Natural killer cell (primary cell): ENCODE measurements around the gene RGS3. TPM values are rescaled to one million over a fixed set of nuclear protein-coding genes. Genes with fewer than 3 reads are reported as not detected.

ENCODE experiments used
- ATAC-seq, 3 donors: fragments of 150-1000 bp in 2 of 3; fragments of 200-7000 bp in 1 of 3; cut with Tn5 transposase; 1 replicate in 1 of 3; 2 replicates in 2 of 3; pipeline ENCODE4 v1.10.0; 2021; ENCODE audit warnings: mild to moderate bottlenecking in 2 of 3, moderate library complexity in 2 of 3
- DNase-seq, 2 donors: peaks; one replicate each; pipeline versions ENCODE4 v3.0.0 to v3.0.0-alpha.2; 2013 to 2021; ENCODE audit warnings: mixed read lengths in 1 of 2
- H3K27ac ChIP-seq: one replicate; pipeline ENCODE4 v1.5.1; 2013; ENCODE audit warnings: mild to moderate bottlenecking, low read length
- H3K27me3 ChIP-seq: one replicate; pipeline ENCODE4 v1.6.1; 2013; ENCODE audit warnings: low read length; ENCODE audit not compliant: control insufficient read depth, insufficient read depth
- H3K36me3 ChIP-seq: one replicate; pipeline ENCODE4 v1.6.1; 2013; ENCODE audit warnings: low read length; ENCODE audit not compliant: control insufficient read depth, insufficient read depth
- H3K4me1 ChIP-seq: one replicate; pipeline ENCODE4 v1.6.1; 2013; ENCODE audit warnings: low read length; ENCODE audit not compliant: control insufficient read depth, insufficient read depth
- H3K4me3 ChIP-seq: one replicate; pipeline ENCODE4 v1.5.1; 2013; ENCODE audit warnings: low read length
- H3K9me3 ChIP-seq: one replicate; pipeline ENCODE4 v1.6.1; 2013; ENCODE audit warnings: low read length; ENCODE audit not compliant: control insufficient read depth, insufficient read depth
- H3K27ac Mint-ChIP-seq, 2 donors: one replicate each; pipeline ENCODE4 v1.8.0; 2022; ENCODE audit warnings: mild to moderate bottlenecking in 2 of 2, mixed read lengths in 2 of 2, moderate library complexity in 1 of 2
- H3K27me3 Mint-ChIP-seq, 2 donors: one replicate each; pipeline ENCODE4 v1.8.0; 2022; ENCODE audit warnings: low read depth in 2 of 2, mixed read lengths in 2 of 2
- H3K36me3 Mint-ChIP-seq: one replicate; pipeline ENCODE4 v1.8.0; 2022; ENCODE audit warnings: mixed read lengths
- H3K4me1 Mint-ChIP-seq, 2 donors: one replicate each; pipeline ENCODE4 v1.8.0; 2022; ENCODE audit warnings: mixed read lengths in 2 of 2
- H3K4me3 Mint-ChIP-seq: one replicate; pipeline ENCODE4 v1.8.0; 2022; ENCODE audit warnings: mild to moderate bottlenecking, moderate library complexity, mixed read lengths
- H3K9me3 Mint-ChIP-seq, 2 donors: one replicate each; pipeline ENCODE4 v1.8.0; 2022; ENCODE audit warnings: mixed read lengths in 2 of 2
- WGBS: methylation state at CpG from one replicate; pipeline ENCODE4 v1.1.7; 2013; ENCODE audit warnings: missing lambda C conversion rate; ENCODE audit not compliant: insufficient coverage; 5-methylcytosine and 5-hydroxymethylcytosine counted together
- intact Hi-C: fragments of 100-400 bp; cut with micrococcal nuclease; formaldehyde crosslinking; loops from one replicate; pipeline ENCODE4 v1.14.2; 2022
- total RNA-seq, 4 donors: library from RNA; stranded (reverse); fragments of 120-200 nt in 1 of 4; gene quantifications; one replicate each; pipeline versions ENCODE4 v1.2.3 to v1.2.4, GENCODE V29; 2013 to 2022
- TF ChIP-seq, protein P1 (sequence below): fragments of 200-600 bp; IDR thresholded peaks from one replicate; pipeline ENCODE4 v1.8.0; 2022; ENCODE audit warnings: antibody characterized with exemption

The RGS3 gene
- total RNA-seq, 3 donors from 2014 or later (not counting 1 experiment from before 2014, with no cell fraction given), result 148 to 269 (median 190) TPM

DNA sequence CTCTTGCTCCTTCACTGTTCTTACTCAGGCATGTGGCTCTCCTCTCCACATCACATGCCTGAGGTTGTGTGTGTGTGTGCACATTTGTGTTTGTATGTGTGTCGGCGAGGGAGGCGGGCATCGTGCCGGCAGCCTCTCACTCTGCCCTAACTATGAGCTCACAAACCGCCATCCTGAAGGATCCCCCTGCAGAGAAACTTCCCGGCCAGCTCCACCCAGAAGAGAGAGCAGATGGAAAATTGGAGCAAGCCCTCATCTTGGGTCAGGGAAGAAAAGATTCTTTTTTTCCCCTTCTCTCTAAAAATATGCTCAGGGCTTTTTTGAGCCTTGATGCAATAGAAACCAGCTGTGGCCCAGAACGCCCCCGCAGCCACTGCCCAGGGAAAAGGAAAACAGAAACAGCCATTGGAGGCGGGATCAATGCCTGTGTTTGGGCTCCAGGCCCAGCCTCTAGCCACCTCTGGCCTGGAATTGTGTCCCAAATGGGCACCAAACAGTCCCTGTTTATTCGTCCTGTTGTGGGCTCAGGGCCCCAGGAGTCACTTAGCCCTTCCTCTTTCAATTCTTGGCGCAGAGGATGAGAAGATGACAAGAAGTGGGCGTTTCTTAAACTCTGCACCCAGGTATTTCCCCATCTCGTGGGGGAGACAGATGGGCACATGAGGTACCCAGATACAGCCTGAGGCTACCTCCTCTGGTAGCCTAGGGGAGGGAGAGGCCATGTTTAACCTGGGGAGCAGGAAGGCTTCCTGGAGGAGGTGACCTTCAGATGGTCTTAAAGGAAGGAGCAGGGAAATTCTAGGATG is 151.5 kb downstream of the RGS3 start:
- no peak overlapping the region for H3K4me3 Mint-ChIP-seq
- ATAC-seq, result no peak
- Histone ChIP-seq H3K4me1 (peaks cover 6% of the 10 kb centered on the region), H3K9me3 (no peaks in the 10 kb centered on the region), H3K4me3 (no peak overlapping the region), H3K27me3 (no peaks in the 10 kb centered on the region), H3K27ac (no peak overlapping the region), H3K36me3 (no peaks in the 10 kb centered on the region)
- no peaks in the 10 kb centered on the region for H3K36me3 Mint-ChIP-seq
- no peak overlapping the region for H3K27ac Mint-ChIP-seq
- no peaks in the 10 kb centered on the region for H3K4me1 Mint-ChIP-seq
- TF ChIP-seq, protein P1, sequence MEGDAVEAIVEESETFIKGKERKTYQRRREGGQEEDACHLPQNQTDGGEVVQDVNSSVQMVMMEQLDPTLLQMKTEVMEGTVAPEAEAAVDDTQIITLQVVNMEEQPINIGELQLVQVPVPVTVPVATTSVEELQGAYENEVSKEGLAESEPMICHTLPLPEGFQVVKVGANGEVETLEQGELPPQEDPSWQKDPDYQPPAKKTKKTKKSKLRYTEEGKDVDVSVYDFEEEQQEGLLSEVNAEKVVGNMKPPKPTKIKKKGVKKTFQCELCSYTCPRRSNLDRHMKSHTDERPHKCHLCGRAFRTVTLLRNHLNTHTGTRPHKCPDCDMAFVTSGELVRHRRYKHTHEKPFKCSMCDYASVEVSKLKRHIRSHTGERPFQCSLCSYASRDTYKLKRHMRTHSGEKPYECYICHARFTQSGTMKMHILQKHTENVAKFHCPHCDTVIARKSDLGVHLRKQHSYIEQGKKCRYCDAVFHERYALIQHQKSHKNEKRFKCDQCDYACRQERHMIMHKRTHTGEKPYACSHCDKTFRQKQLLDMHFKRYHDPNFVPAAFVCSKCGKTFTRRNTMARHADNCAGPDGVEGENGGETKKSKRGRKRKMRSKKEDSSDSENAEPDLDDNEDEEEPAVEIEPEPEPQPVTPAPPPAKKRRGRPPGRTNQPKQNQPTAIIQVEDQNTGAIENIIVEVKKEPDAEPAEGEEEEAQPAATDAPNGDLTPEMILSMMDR, result no peak
- WGBS, result 75% methylated on average over 14 of the region's 14 CpGs
- H3K27me3 Mint-ChIP-seq, result peaks cover 7 to 14% of the 10 kb centered on the region in 2 donors
- no peaks in the 10 kb centered on the region for H3K9me3 Mint-ChIP-seq
- intact Hi-C loops, result no loop called here
- DNase-seq, result no peak

DNA sequence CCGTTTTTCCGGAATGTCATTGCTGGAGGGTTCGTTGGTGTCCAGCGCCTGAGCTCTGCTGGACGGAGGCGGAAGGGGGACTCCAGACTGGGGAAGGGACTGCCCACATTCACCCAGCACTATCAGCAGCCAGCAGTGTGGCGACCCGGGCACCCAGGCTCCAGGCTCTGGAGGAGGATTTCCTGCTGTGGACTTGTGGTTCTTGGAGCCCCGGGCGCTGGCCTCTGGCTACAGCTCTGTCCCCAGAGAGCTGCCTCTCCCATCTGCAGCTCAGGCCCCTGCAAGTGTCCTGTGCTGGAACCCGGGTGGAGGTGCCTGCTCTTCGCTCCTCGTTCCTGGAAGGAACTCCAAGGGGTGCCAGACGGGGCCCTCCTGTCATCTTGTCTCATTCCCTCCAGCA is 152.6 kb downstream of the RGS3 start:
- H3K9me3 Mint-ChIP-seq, result no peaks in the 10 kb centered on the region
- Histone ChIP-seq H3K4me3 (no peak overlapping the region), H3K27me3 (no peaks in the 10 kb centered on the region), H3K4me1 (peaks cover 6% of the 10 kb centered on the region), H3K9me3 (no peaks in the 10 kb centered on the region), H3K27ac (no peak overlapping the region), H3K36me3 (no peaks in the 10 kb centered on the region)
- H3K27me3 Mint-ChIP-seq, result peaks cover 7 to 14% of the 10 kb centered on the region in 2 donors
- no peak overlapping the region for H3K27ac Mint-ChIP-seq
- no peaks in the 10 kb centered on the region for H3K4me1 Mint-ChIP-seq
- DNase-seq (no peak), ATAC-seq (no peak)
- H3K36me3 Mint-ChIP-seq, result no peaks in the 10 kb centered on the region
- no peak overlapping the region for H3K4me3 Mint-ChIP-seq
- 53% methylated on average over 14 of the region's 14 CpGs for WGBS
- intact Hi-C loops, result no loop called here
- TF ChIP-seq, protein P1, result no peak

DNA sequence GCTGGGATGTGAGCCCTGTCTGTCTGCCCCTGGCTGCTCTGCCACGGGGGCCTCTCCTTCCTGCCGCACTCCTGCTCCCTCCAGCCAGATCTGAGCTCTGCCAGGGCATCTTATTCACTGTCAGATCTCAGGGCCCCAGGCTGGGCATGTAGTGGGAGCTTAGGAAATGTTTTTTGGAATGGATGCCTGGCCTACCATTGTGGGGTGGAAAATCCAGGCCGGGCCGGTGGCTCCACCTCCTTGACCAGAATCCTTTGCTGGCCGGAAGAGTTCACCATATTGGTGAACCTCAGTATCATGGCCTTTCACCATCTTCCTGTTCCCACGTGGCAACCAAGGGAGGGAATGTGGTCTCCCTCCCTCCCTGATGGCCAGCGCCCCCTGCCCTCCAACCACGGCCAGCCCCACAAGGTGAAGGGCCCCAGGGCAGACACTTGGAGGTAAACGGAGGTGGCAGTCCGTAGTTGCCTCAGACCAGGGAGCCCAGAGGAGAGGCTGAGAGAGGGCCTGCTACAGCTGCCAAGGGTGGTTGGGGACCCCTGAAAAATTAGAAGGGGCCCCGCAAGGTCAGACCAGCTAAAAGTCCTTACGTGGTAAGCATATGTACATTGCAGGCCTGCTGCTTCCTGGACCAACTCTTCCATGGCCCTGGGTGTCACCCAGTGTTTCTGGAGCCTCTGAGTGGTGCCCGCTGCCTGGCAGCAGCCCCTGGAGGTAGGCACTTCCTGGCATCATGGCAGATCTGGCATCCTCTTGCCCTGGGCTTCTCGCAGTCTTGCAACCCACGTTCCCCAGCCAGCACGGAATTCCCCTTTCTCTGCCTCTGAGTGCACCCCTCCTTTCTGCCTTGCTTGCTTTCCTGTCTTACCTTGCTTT is 153.3 kb downstream of the RGS3 start:
- TF ChIP-seq, protein P1, result no peak
- H3K27ac Mint-ChIP-seq, result no peak overlapping the region
- H3K4me1 Mint-ChIP-seq, result no peaks in the 10 kb centered on the region
- Histone ChIP-seq H3K27me3 (no peaks in the 10 kb centered on the region), H3K9me3 (no peaks in the 10 kb centered on the region), H3K4me1 (peaks cover 6% of the 10 kb centered on the region), H3K4me3 (no peak overlapping the region), H3K36me3 (no peaks in the 10 kb centered on the region), H3K27ac (no peak overlapping the region)
- H3K4me3 Mint-ChIP-seq, result no peak overlapping the region
- ATAC-seq, result no peak
- WGBS, result 75% methylated on average over 16 of the region's 16 CpGs
- DNase-seq, result no peak
- H3K9me3 Mint-ChIP-seq, result no peaks in the 10 kb centered on the region
- intact Hi-C loops, result no loop called here
- no peaks in the 10 kb centered on the region for H3K36me3 Mint-ChIP-seq
- H3K27me3 Mint-ChIP-seq, result peaks cover 7 to 16% of the 10 kb centered on the region in 2 donors
